ENCODE results near the gene FADD. TPM values are rescaled to one million over a fixed set of nuclear protein-coding genes. Genes with fewer than 3 reads are reported as not detected.

Gene FADD
- total RNA-seq, 1 experiment from 2014 or later = 19.8 TPM

DNA sequence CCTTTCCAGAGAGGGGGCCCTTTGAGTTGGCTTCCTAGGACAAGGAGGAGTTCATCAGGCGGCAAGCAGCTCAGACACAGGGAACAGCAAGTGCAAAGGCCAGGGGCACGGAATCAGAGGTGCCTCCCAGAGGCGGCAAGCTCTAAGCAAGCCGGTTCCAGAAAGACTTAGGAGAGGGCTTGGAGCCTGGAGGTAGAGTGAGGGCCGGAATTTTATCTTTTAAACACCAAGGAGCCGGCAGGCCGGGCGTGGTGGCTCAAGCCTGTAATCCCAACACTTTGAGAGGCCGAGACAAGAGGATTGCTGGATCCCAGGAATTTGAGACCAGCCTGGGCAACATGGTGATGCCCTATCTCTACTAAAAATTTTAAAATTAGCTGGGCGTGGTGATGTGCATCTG lies 26.6 kb downstream of the FADD start:
- Histone ChIP-seq H3K9ac (ENCODE audit: low read length) (no peak overlapping the region), H2AFZ (ENCODE audit: low read length) (no peak overlapping the region), H3K27me3 (ENCODE audit: low read length) (no peaks in the 10 kb centered on the region)

GRCh38 chr11:70230151-70230839 lies 27.2 kb downstream of the FADD start:
- no peaks in the 10 kb centered on the region for H4K20me1 ChIP-seq (ENCODE audit: insufficient read depth, low read depth, low read length)
- H3K9me3 ChIP-seq (ENCODE audit: low read length) = no peaks in the 10 kb centered on the region
- no peaks in the 10 kb centered on the region for H3K9me2 ChIP-seq (replicated peaks; ENCODE audit: insufficient read depth, low read length)
- no peak overlapping the region for H3K4me2 ChIP-seq (ENCODE audit: low read depth, low read length, poor library complexity, severe bottlenecking)
- H3K79me2 ChIP-seq (ENCODE audit: low read length) = no peaks in the 10 kb centered on the region
- H3K27me3 ChIP-seq (ENCODE audit: low read length) = no peaks in the 10 kb centered on the region
- no peak overlapping the region for H3K9ac ChIP-seq (ENCODE audit: low read length)
- no peak overlapping the region for H3K4me3 ChIP-seq (ENCODE audit: low read length)
- peaks cover 13% of the 10 kb centered on the region for H3K4me1 ChIP-seq (ENCODE audit: low read length)
- no peak overlapping the region for H3K27ac ChIP-seq (ENCODE audit: low read length)
- H2AFZ ChIP-seq (ENCODE audit: low read length) = no peak overlapping the region
- DNase-seq = no peak
- no peaks in the 10 kb centered on the region for H3K36me3 ChIP-seq (ENCODE audit: insufficient read depth, low read length)

More for the DNA sequence above, 26.6 kb downstream of the FADD start:
- Histone ChIP-seq H3K36me3 (ENCODE audit: insufficient read depth, low read length) (no peaks in the 10 kb centered on the region), H3K4me3 (ENCODE audit: low read length) (no peak overlapping the region), H3K9me3 (ENCODE audit: low read length) (no peaks in the 10 kb centered on the region), H4K20me1 (ENCODE audit: insufficient read depth, low read depth, low read length) (no peaks in the 10 kb centered on the region), H3K79me2 (ENCODE audit: low read length) (no peaks in the 10 kb centered on the region), H3K9me2 (replicated peaks; ENCODE audit: insufficient read depth, low read length) (no peaks in the 10 kb centered on the region), H3K27ac (ENCODE audit: low read length) (no peak overlapping the region), H3K4me2 (ENCODE audit: low read depth, low read length, poor library complexity, severe bottlenecking) (no peak overlapping the region), H3K4me1 (ENCODE audit: low read length) (peaks cover 13% of the 10 kb centered on the region)
- DNase-seq = peak; percentile 4

GRCh38 chr11:70230840-70231710 lies 28.0 kb downstream of the FADD start:
- Histone ChIP-seq H3K9me3 (ENCODE audit: low read length) (no peaks in the 10 kb centered on the region), H3K4me1 (ENCODE audit: low read length) (peaks cover 8% of the 10 kb centered on the region), H4K20me1 (ENCODE audit: insufficient read depth, low read depth, low read length) (no peaks in the 10 kb centered on the region), H3K4me3 (ENCODE audit: low read length) (no peak overlapping the region), H2AFZ (ENCODE audit: low read length) (no peak overlapping the region), H3K9me2 (replicated peaks; ENCODE audit: insufficient read depth, low read length) (no peaks in the 10 kb centered on the region), H3K9ac (ENCODE audit: low read length) (no peak overlapping the region), H3K79me2 (ENCODE audit: low read length) (no peaks in the 10 kb centered on the region), H3K27me3 (ENCODE audit: low read length) (no peaks in the 10 kb centered on the region), H3K27ac (ENCODE audit: low read length) (no peak overlapping the region), H3K36me3 (ENCODE audit: insufficient read depth, low read length) (no peaks in the 10 kb centered on the region), H3K4me2 (ENCODE audit: low read depth, low read length, poor library complexity, severe bottlenecking) (no peak overlapping the region)
- no peak for DNase-seq

- no peak overlapping the region for H2AFZ ChIP-seq (ENCODE audit: low read length)
- DNase-seq = no peak
- H4K20me1 ChIP-seq (ENCODE audit: insufficient read depth, low read depth, low read length) = no peaks in the 10 kb centered on the region
- no peaks in the 10 kb centered on the region for H3K27me3 ChIP-seq (ENCODE audit: low read length)
- H3K4me2 ChIP-seq (ENCODE audit: low read depth, low read length, poor library complexity, severe bottlenecking) = no peak overlapping the region
- no peaks in the 10 kb centered on the region for H3K79me2 ChIP-seq (ENCODE audit: low read length)
- no peaks in the 10 kb centered on the region for H3K4me1 ChIP-seq (ENCODE audit: low read length)
- H3K27ac ChIP-seq (ENCODE audit: low read length) = no peak overlapping the region
- H3K9ac ChIP-seq (ENCODE audit: low read length) = no peak overlapping the region
- H3K9me3 ChIP-seq (ENCODE audit: low read length) = no peaks in the 10 kb centered on the region
- no peaks in the 10 kb centered on the region for H3K9me2 ChIP-seq (replicated peaks; ENCODE audit: insufficient read depth, low read length)
- H3K4me3 ChIP-seq (ENCODE audit: low read length) = no peak overlapping the region
- H3K36me3 ChIP-seq (ENCODE audit: insufficient read depth, low read length) = no peaks in the 10 kb centered on the region
Measured at GRCh38 chr11:70233034-70233433, 29.9 kb downstream of the FADD start.

DNA sequence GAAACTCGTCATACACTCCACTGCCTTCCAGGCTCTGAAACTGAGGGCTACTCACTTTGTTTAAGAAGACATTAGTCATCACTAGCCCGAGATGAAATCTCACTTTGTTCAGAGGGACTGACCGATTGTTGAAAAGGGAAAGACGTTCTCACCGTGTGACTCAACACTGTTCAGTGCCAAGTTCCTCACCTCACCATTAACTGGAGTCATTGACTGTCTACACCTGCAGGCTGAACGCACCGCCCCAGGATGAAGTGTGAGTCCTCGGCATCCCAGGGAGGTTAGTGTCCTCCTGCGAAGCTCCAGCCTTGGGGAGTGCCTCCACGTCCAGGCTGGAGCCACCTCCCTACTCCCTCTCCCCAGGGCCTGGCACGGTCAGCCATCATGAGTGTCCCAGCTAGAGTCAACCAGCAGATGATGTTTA lies 30.4 kb downstream of the FADD start:
- no peak overlapping the region for H3K9ac ChIP-seq (ENCODE audit: low read length)
- H3K79me2 ChIP-seq (ENCODE audit: low read length) = no peaks in the 10 kb centered on the region

GRCh38 chr11:70233962-70234361 lies 30.9 kb downstream of the FADD start:
- H3K9me3 ChIP-seq (ENCODE audit: low read length) = no peaks in the 10 kb centered on the region
- no peaks in the 10 kb centered on the region for H3K27me3 ChIP-seq (ENCODE audit: low read length)
- H3K9me2 ChIP-seq (replicated peaks; ENCODE audit: insufficient read depth, low read length) = no peaks in the 10 kb centered on the region
- H3K9ac ChIP-seq (ENCODE audit: low read length) = no peak overlapping the region
- H3K4me3 ChIP-seq (ENCODE audit: low read length) = no peak overlapping the region
- H2AFZ ChIP-seq (ENCODE audit: low read length) = no peak overlapping the region
- DNase-seq = no peak
- no peak overlapping the region for H3K27ac ChIP-seq (ENCODE audit: low read length)
- H3K36me3 ChIP-seq (ENCODE audit: insufficient read depth, low read length) = no peaks in the 10 kb centered on the region
- peaks cover 3% of the 10 kb centered on the region for H3K4me1 ChIP-seq (ENCODE audit: low read length)
- no peaks in the 10 kb centered on the region for H4K20me1 ChIP-seq (ENCODE audit: insufficient read depth, low read depth, low read length)
- H3K79me2 ChIP-seq (ENCODE audit: low read length) = no peaks in the 10 kb centered on the region
- no peak overlapping the region for H3K4me2 ChIP-seq (ENCODE audit: low read depth, low read length, poor library complexity, severe bottlenecking)

More for the DNA sequence above, 30.4 kb downstream of the FADD start:
- Histone ChIP-seq H4K20me1 (ENCODE audit: insufficient read depth, low read depth, low read length) (no peaks in the 10 kb centered on the region), H3K27me3 (ENCODE audit: low read length) (no peaks in the 10 kb centered on the region), H3K4me1 (ENCODE audit: low read length) (no peaks in the 10 kb centered on the region), H3K4me3 (ENCODE audit: low read length) (no peak overlapping the region), H3K9me2 (replicated peaks; ENCODE audit: insufficient read depth, low read length) (no peaks in the 10 kb centered on the region), H3K4me2 (ENCODE audit: low read depth, low read length, poor library complexity, severe bottlenecking) (no peak overlapping the region), H3K27ac (ENCODE audit: low read length) (no peak overlapping the region), H3K36me3 (ENCODE audit: insufficient read depth, low read length) (no peaks in the 10 kb centered on the region), H3K9me3 (ENCODE audit: low read length) (no peaks in the 10 kb centered on the region), H2AFZ (ENCODE audit: low read length) (no peak overlapping the region)
- peak; percentile 21 for DNase-seq

GRCh38 chr11:70240337-70240736 lies 37.2 kb downstream of the FADD start:
- Histone ChIP-seq H3K9me2 (replicated peaks; ENCODE audit: insufficient read depth, low read length) (no peaks in the 10 kb centered on the region), H3K27ac (ENCODE audit: low read length) (no peak overlapping the region), H4K20me1 (ENCODE audit: insufficient read depth, low read depth, low read length) (no peaks in the 10 kb centered on the region), H3K9ac (ENCODE audit: low read length) (no peak overlapping the region), H3K36me3 (ENCODE audit: insufficient read depth, low read length) (no peaks in the 10 kb centered on the region), H3K4me2 (ENCODE audit: low read depth, low read length, poor library complexity, severe bottlenecking) (no peak overlapping the region), H3K9me3 (ENCODE audit: low read length) (no peaks in the 10 kb centered on the region), H3K79me2 (ENCODE audit: low read length) (no peaks in the 10 kb centered on the region), H3K4me1 (ENCODE audit: low read length) (peaks cover 3% of the 10 kb centered on the region), H2AFZ (ENCODE audit: low read length) (no peak overlapping the region), H3K27me3 (ENCODE audit: low read length) (no peaks in the 10 kb centered on the region), H3K4me3 (ENCODE audit: low read length) (no peak overlapping the region)
- no peak for DNase-seq

GRCh38 chr11:70241709-70242108 lies 38.6 kb downstream of the FADD start:
- H3K79me2 ChIP-seq (ENCODE audit: low read length) = no peaks in the 10 kb centered on the region
- no peaks in the 10 kb centered on the region for H3K27me3 ChIP-seq (ENCODE audit: low read length)
- no peak overlapping the region for H3K4me2 ChIP-seq (ENCODE audit: low read depth, low read length, poor library complexity, severe bottlenecking)
- H3K4me3 ChIP-seq (ENCODE audit: low read length) = no peak overlapping the region
- no peaks in the 10 kb centered on the region for H4K20me1 ChIP-seq (ENCODE audit: insufficient read depth, low read depth, low read length)
- peaks cover 3% of the 10 kb centered on the region for H3K4me1 ChIP-seq (ENCODE audit: low read length)
- no peaks in the 10 kb centered on the region for H3K9me3 ChIP-seq (ENCODE audit: low read length)
- DNase-seq = no peak
- no peak overlapping the region for H3K9ac ChIP-seq (ENCODE audit: low read length)
- H3K27ac ChIP-seq (ENCODE audit: low read length) = no peak overlapping the region
- H3K9me2 ChIP-seq (replicated peaks; ENCODE audit: insufficient read depth, low read length) = no peaks in the 10 kb centered on the region
- no peaks in the 10 kb centered on the region for H3K36me3 ChIP-seq (ENCODE audit: insufficient read depth, low read length)
- no peak overlapping the region for H2AFZ ChIP-seq (ENCODE audit: low read length)
